ENCODE results near the gene EFNA1.

EFNA1 gene

GRCh38 chr1:155181371-155182051 lies 53.8 kb downstream of the EFNA1 start:
- no peak for TF ChIP-seq MYC (IDR thresholded peaks at IDR 0.05; ENCODE audit: low read depth, low read length)
- no peak for TF ChIP-seq MAX (IDR thresholded peaks at IDR 0.05; ENCODE audit: low read depth, low read length)
- TF ChIP-seq CTCF (IDR thresholded peaks at IDR 0.05; ENCODE audit: low read depth, low read length): no peak
- no peak for TF ChIP-seq POLR2A (IDR thresholded peaks at IDR 0.05; ENCODE audit: extremely low read depth, insufficient read length)
- no peak for DNase-seq (ENCODE audit: low read depth)
- no peak overlapping the region for H3K4me3 ChIP-seq (ENCODE audit: low read depth, low read length)

- no peak overlapping the region for H3K4me3 ChIP-seq (ENCODE audit: low read depth, low read length)
- TF ChIP-seq MYC (IDR thresholded peaks at IDR 0.05; ENCODE audit: low read depth, low read length): no peak
- TF ChIP-seq MAX (IDR thresholded peaks at IDR 0.05; ENCODE audit: low read depth, low read length): no peak
- no peak for TF ChIP-seq POLR2A (IDR thresholded peaks at IDR 0.05; ENCODE audit: extremely low read depth, insufficient read length)
- TF ChIP-seq CTCF (IDR thresholded peaks at IDR 0.05; ENCODE audit: low read depth, low read length): no peak
- DNase-seq (ENCODE audit: low read depth): no peak
These were observed 54.4 kb downstream of the EFNA1 start for GRCh38 chr1:155182052-155182550.

GRCh38 chr1:155183775-155184221 lies 56.1 kb downstream of the EFNA1 start:
- H3K4me3 ChIP-seq (ENCODE audit: low read depth, low read length): no peak overlapping the region
- no peak for TF ChIP-seq CTCF (IDR thresholded peaks at IDR 0.05; ENCODE audit: low read depth, low read length)
- no peak for TF ChIP-seq MAX (IDR thresholded peaks at IDR 0.05; ENCODE audit: low read depth, low read length)
- no peak for TF ChIP-seq MYC (IDR thresholded peaks at IDR 0.05; ENCODE audit: low read depth, low read length)
- TF ChIP-seq POLR2A (IDR thresholded peaks at IDR 0.05; ENCODE audit: extremely low read depth, insufficient read length): no peak

GRCh38 chr1:155184351-155184811 lies 56.7 kb downstream of the EFNA1 start:
- no peak overlapping the region for H3K4me3 ChIP-seq (ENCODE audit: low read depth, low read length)
- TF ChIP-seq MYC (IDR thresholded peaks at IDR 0.05; ENCODE audit: low read depth, low read length): no peak
- no peak for TF ChIP-seq CTCF (IDR thresholded peaks at IDR 0.05; ENCODE audit: low read depth, low read length)
- TF ChIP-seq POLR2A (IDR thresholded peaks at IDR 0.05; ENCODE audit: extremely low read depth, insufficient read length): no peak
- no peak for TF ChIP-seq MAX (IDR thresholded peaks at IDR 0.05; ENCODE audit: low read depth, low read length)
- no peak for DNase-seq (ENCODE audit: low read depth)

More at GRCh38 chr1:155183775-155184221, 56.1 kb downstream of the EFNA1 start:
- no peak for DNase-seq (ENCODE audit: low read depth)
